GM19397 (cell line): ENCODE results near the gene TBRG4.

Experiments used
- ATAC-seq: cut with Tn5 transposase; IDR thresholded peaks from one replicate; pipeline ENCODE4 v1.9.1; 2021; ENCODE audit warnings: mild to moderate bottlenecking, moderate library complexity; ENCODE audit not compliant: unreplicated experiment

The TBRG4 gene

DNA sequence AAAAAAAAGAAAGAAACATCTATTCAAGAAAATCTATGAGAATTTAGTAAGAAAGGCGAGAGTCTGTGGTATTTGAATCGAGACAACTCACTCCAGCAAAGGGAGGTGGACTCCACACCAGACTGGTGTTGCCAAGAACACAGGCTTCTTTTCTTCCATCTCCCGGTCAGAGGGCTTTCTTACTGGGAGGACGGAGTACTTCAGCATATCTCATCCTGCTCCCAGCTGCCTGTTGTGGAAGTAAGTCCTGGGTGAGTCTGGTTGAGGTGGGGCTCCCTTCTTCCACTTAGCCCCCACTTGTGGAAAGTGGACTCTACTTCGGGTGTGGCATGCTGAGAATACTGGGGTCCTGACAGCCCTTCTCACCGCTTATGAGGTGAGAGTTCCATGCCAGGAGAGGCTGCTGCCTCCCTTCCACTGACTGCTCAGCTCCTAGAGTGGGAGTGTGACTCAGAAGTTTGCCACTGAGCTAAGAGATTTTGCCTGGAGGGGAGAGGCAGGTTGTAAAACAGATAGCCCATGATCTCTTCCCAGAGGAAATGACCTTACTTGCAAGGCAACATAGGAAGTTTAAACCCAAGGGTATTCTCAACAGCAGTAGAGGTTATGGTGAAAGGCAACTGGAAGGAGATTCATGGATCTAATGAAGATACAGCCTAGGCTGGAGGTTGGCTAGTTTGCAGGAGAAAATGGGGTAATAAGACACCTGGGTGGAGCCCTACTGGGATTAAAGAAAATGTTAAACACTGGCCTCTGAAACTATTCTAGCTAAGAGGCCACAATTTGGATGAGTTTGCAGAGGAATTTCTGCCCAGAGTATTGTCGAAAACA lies 19.2 kb downstream of the TBRG4 start:
- ATAC-seq: no peak

DNA sequence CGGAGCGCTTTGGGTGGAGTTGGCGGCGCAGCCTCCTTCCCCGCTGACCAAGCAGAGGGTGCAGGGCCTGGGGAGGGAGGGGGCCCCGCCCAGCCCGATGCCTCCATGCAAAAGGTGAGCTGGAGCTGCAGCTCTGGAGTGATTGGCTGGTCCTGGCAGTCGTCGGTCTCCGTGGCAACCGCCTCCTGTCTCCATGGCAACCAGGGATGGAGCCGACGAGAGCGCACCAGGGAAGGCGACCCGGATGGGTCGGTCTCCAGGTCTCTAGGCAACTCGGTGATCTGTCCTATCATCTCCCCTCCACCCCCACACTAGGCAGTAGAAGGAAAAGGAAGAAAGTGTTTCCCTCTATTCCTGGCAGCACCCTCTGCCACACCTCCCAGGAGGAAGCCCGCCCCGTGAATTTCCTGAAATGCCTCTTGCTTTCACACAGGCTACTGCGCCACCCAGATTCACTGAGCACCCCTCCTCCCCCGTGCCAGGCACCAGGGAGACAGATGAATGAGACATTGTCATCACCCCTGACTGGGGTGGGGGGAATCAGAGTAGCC lies 22.1 kb downstream of the TBRG4 start:
- no peak for ATAC-seq

DNA sequence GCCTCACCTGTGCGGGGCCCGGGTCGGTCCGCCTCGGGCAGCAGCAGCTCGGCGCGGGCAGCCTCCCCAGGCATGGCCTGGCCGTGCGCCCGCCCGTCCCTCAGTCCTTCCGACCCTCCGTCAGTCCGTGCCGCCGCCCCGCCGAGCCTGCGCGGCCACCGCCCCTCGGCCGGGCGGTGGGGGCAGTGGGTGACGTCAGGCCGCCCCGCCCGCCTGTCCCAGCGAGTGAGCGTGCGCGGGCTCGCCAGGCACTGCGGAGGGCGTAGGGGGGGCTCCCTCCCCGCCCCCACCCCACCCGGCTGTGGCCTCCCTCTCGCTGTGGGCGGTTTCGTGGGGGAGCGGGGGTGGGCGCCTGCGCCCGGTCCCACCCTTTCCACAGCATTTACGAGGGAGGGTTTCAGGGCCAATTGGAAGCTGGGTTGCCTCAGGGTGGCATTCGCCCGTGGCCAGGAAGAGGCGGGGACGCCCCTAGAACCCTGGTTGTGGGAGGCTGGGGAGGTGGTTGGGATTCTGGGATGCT lies 22.6 kb downstream of the TBRG4 start, which contains the start of gene NACAD:
NACAD (minus strand) TSS at position 149 of the 520 bp plus-strand sequence; CDS start at position 74, 75 bp downstream.
- no peak for ATAC-seq

DNA sequence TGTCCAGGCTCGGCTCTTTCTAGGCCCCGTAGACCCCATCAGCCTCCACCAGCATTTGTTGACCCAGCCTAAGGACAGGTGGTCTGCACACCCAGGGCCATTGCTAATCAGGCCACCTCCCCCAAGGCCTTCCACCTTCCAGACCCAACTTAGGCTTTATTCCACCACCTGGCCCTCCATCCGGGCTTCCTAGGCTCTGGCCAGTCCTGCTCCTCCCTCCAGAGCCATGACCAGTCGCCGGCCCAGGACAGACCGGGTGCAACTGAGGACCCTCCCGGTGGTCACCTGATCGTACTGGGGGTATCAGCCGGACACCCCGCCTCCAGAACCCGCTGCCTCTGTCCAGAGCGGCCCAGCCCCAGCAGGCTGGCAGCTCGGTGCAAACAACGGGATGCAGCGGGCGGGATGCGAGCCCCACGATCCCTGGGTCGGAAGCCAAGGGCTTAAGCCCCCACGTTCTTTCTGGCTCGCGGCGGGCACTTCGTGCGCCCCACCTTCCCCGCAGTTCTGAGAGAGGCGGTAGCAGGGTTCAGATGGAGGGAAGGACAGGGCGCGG lies 23.3 kb downstream of the TBRG4 start:
- ATAC-seq: no peak

DNA sequence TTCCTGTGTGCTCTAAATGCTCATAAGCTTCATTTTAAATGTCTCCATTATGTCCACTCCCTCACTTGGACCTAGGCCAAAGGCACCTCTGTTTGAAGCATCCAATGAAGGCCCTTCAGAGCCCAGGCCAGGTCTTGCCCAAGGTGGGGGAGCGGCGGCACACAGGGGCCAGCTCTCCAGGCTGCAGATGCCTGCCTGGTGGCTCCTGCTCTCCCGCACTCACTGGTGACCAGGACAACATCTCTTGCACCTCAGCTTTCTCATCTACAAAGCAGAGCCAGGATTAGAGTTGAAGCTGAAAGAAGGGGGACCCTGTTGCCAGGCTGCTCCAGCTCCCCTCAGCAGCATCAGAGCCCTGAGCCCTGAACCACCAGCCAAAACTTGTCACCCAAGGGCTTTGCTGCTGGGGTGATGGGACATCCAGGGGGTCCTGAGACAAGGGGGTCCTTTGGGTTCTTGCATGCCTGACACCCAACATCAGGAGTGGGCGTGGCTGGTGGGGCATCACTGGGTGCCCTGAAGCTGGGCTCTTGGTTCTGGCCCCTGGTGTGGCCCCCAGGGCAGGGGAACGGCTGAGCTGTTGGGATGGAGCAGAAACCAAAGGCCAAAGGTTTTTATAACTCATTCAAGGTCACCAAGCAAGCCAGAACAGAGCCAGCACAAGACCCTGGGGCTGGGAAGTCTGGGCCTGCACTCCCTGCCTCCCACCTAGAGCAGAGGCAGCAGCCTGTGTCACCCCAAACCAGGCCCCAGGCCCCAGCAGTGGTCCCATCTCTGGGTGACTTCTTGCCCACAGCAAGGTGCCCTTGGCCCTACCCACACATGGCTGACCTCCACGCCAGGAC lies 24.0 kb downstream of the TBRG4 start:
- no peak for ATAC-seq

DNA sequence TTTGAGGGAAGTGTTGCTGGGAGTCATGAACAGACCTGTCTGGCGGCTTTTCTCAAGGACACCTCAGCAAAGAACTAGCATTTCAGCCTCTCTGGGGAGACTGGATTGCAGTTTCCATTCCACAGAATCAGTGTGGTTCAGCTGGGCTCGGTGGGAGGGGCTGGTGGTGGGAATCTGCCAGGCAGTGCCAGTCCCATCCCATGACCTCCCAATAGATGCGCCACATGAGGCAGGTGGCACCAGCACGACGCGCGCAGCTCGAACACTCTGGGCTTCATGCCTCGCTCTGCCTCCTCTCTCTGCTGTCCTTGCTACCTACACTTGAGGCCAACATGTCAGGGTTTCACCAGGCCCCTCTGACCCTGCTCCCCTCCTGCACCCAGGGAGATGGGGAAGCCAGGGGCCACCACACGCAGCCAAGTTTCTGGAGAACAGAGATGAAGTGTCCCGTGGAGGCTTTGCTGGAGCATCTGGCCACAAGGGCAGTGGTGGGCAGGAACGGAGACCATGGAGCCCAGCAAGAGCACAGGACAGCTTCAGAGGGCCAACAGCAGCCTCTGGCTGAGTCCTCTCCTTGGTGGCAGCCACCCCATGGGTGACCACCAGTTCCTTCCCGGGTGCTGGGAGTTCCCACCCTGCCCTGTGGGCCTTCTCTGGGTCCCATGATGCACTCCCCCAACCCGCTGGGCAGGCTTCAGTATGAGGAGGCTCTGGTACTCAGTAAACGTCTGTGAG lies 25.0 kb downstream of the TBRG4 start:
- no peak for ATAC-seq

DNA sequence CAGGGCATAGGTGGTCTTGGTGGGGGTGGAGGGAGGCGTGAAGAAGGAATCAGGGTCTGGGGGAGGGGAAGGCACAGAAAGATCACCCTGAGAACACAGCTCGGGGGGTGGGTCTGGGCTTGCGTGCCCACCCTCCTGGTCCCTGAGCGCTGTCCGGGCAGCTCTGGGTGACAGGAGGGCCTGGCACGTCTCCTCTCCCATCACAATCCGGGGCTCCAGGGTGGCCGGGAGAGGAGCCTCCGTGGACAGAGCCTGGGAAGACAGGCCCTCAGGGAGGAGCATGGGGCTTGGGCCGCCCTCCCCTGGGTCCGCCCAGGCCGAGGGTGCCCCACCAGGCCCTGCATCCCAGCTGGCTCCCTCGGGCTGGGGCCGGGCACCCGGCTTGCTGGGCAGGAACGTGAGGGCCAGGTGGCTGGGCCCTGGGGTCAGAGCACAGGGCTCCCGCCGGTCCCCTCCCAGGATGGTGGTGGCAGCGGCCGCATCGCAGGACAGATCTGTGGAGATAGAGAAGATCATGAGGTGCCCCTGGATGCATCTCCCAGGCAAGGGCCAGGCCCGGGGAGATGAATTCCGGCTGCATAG lies 25.8 kb downstream of the TBRG4 start:
- no peak for ATAC-seq

DNA sequence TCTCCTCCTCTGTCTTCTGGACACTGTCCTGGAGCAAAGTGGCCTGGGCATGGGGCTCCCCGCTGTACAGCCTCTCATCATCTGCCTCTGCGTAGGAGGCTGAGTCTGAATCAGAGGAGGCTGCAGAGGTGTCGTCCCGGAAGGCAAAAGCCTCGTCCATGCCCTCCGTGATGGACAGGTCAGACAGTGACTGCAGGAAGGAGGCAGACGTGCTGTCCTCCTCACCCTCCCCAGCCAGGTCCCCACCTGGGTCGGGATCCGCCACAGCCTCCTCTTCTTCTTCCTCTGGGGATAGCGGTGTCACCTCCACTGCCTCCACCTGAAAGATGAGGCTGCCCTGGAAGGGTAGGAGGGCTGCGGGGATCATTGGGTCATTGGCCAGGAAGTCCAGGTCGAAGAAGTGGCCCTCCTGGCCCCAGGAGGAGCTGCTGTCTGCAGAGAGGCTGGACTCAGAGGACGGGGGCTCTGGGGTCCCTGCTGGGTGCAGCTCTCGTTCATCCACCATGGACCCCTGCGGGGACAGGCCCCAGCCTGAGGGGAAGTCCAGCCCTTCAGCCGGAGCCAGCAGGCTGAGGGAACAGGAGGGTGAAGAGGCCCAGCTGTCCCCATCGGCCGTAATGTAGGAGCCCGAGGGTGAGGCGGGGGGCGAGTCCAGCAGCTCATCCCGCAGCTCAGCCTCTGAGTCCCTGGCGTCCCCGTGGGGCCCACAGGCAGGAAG lies 26.4 kb downstream of the TBRG4 start:
- no peak for ATAC-seq

DNA sequence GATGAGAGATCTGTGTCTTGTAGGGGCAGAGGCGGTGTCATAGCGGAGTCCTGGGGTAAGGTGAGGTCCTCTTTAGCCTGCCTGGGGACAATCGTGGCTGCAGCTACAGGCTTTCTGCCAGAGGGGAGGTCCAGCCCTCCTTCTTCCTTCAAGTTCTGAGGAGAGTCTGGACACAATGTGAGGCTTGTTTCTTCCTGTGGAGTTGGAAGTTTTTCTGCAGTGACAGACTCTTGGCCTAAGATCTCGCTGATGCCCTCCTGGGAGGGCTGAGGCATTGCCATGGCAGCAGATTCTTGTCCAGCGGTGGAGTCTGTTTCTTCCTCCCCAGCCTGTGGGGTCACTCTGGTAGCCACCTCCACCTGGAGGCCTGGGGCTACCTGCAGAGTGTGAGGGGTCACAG lies 27.2 kb downstream of the TBRG4 start:
- ATAC-seq: no peak

DNA sequence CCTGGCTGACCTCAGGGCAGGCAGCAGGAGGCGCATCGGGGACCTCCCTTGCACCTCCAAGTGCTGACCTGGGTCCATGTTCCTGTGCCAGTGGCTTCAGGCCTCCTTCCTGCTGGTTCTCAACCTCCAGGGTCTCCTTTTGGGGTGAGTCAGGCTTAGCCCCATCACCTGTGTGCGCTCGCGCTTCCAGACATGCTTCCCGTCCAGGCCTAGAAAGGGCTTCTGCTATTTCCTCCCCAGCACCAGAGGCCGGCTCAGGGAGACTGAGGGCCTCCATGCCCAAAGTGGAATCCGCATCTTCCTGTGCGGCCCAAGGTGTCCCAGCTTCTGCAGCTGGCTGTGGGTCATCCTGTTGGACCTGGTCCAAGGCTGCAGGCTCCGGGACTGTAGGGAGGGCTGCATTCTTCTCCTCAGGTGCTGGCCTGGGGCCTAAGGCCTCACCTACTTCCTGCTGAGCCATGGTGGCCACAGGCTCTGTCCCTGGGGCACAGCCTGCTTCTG lies 28.6 kb downstream of the TBRG4 start:
- no peak for ATAC-seq

DNA sequence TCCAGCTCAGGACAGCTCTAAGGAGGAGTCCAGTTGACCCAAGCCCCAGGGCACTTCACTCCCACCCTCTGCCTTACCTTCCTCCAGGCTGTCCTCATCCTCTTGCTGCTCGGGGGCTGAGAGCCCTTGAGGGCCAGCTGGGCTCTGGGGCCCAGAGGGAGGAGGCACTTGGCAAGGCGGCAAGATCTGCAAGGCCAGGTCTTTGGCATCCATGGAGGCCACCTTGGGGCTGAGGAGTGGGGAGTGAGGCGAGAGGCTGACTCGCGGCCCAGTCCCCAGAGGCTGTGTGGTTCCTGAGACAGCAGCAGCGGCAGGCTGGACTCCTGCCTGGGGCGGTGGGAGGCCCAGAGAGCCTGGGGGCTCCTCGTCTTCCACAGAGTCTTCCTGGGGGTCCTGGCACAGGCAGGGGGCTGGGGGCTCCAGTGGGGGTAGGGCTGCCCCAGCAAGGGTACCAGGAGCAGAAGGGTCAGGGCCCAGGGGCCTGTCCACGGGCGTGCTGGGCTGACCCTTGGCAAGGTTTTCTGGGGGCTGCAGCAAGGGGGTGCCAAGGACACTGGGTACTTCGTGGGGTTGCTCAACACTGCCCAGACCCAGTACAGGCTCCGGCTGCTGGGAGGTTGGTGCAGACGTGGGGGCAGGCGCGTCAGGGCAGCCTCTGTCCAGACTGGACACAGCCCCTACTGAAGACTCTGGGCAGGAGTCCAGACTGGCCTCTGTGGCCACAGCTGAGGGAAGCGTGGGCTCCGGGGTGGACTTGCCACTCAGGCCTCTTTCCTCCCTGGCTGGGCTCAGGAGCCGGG lies 29.3 kb downstream of the TBRG4 start:
- ATAC-seq: no peak

DNA sequence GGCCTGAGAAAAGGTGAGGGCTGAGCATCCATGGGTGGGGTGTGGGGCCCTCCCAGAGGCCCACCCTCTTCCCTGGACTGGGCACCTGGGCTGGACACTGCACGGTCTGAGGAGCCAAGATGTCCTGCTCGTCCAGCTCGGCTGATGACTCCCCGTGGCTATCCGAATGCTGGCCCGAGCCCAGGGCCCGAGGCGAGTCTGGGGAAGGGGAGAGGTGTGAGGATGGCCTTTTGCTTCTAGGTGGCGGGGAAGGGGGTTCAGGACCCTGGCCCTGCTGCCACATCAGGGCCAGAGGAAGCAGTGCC lies 29.9 kb downstream of the TBRG4 start:
- no peak for ATAC-seq

DNA sequence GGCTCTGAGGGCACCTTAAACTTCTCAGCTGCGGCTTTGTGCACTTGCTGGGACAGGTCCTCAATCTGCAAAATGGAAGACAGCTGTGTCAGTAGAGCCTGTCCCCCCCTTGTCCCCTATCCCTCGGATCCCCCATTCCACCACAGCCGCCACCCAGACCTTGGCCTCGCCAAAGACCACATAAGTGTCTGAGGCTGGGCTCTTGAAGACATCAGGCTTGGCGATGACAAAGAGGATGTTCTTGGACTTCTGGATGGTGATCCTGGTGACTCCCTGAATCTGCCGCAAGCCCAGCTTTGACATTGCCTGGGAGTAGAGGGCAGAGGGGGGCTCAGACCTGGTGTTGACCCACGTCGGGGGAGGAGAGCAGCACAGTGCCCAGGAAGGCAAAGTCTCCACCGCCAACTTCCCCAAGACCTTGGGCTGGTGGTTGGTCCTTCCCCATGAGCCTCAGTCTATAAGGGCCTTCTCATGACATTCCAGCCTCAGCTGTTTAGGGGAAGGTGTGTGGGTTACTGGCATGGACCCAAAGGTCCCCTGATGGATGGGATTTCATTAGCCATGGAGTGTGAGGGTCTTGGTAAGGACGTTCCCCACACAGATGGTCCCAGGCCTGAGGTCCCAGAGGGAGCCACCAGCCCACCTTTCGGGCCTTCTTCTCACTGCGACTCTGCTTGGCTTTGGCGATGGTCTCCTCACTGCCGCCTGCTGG lies 30.4 kb downstream of the TBRG4 start:
- no peak for ATAC-seq

DNA sequence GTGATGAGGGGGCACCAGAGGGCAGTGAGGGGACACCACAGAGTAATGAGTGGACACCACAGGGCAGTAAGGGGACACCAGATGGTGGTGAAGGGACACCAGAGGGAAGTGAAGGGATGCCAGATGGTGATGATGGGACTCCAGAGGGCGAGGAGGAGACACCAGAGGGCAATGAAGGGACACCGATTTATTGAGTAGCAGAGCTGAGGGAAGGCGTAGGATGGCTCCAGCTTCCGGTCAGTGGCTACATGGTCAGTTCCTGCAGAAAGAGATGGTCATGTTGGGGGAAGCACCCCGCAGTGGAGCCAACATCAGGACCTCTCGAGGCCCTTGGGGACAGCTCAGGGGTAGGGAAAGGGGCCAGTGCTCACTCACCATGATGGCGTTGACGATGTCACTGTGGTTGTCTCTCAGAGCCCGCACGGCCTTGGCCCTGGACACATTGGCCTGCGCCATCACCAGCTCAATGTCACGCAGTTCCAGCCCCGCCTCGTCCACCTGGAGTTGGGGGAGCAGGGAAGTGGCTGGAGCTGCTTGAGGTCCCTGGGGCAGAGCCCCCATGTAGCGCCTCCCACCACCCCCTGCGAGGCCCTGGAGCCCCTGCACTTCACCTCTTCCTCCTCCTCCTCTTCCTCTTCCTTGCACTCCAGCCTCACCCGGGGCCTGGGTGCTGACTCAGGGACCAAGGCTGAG lies 31.1 kb downstream of the TBRG4 start:
- ATAC-seq: no peak

DNA sequence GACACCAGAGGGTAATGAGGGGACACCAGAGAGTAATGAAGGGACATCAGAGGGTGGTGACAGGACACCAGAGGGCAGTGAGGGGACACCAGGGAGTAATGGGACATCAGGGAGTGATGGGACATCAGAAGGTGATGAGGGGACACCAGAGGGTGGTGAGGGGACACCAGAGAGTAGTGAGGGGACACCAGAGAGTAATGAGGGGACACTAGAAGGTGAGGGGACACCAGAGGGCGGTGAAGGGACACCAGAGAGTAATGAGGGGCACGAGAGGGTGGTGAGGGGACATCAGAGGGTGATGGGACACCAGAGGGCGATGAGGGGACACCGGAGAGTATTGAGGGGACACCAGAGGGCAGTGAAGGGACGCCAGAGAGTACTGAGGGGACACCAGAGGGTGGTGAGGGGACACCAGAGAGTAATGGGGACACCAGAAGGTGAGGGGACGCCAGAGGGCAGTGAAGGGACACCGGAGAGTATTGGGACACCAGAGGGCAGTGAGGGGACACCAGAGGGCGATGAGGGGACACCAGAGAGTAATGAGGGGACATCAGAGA lies 33.3 kb downstream of the TBRG4 start:
- no peak for ATAC-seq

DNA sequence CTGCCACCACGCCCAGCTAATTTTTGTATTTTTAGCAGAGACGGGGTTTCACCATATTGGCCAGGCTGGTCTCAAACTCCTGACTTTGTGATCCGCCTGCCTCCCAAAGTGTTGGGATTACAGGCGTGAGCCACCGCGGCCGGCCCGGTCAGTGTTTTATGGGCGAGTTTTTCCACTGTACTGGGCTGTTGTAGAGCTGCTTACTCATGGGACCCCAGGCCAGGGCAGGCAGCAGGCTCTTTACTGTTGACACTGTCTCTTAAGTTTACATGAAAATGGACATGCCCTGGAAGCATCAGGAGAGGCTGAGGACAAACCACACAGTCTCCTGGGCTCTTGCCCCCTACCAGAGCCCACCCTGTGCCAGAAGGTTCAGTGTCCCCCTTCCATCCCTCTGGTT lies 33.9 kb downstream of the TBRG4 start:
- no peak for ATAC-seq

DNA sequence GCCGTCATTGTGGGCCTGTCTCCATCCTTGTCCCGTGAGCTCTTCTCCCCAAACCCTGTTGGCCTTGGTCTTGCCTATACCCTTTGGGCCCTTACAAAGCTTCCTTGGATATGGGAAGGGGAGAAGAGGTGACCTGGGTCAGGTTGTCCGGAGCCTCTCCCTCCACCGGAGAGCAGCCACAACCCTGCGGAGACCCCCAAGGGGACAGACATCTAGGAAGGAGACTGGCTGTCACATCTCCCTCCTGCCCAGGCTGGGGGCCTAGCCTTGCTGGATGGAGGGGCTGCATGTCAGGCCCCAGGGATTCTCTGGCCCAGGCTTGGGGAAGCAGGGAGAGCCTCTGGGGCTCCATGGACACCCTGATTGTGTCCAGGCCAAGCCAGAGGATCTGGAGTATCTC lies 34.6 kb downstream of the TBRG4 start:
- ATAC-seq: no peak
